Hematopoietic multipotent progenitor cell treated with erythropoietin and hydrocortisone succinate and interleukin-3 and kit ligand, for 6 days (in vitro differentiated cells): ENCODE measurements around the gene MIEF2.
"Not testable (repeated sequence)": the region's sequence is repeated elsewhere in the genome, so short reads cannot be mapped to it uniquely, and the experiment has no call there.

Experiments
- DNase-seq: peaks from one replicate; pipeline ENCODE4 v3.0.0-alpha.2; 2015

Gene MIEF2

GRCh38 chr17:18303206-18303605, 42.7 kb downstream of the MIEF2 start:
- not testable (repeated sequence) for DNase-seq

- no peak for DNase-seq
Observed at GRCh38 chr17:18309202-18309601, 48.7 kb downstream of the MIEF2 start.

- peak; percentile 46 for DNase-seq
Observed at GRCh38 chr17:18314059-18314730, 53.7 kb downstream of the MIEF2 start.

GRCh38 chr17:18314731-18315561, 54.5 kb downstream of the MIEF2 start, which contains the start of the genes SMCR8 and TOP3A:
Gene SMCR8 (plus strand): TSS chr17:18315293. CDS start chr17:18315790, 497 bp downstream.
Gene TOP3A (minus strand): TSS chr17:18314994. CDS start chr17:18314778, 216 bp downstream.
- DNase-seq, result peak; percentile 99

- peak; percentile 75 for DNase-seq
Observed at GRCh38 chr17:18315562-18315922, 55.1 kb downstream of the MIEF2 start.

- no peak for DNase-seq
Observed at GRCh38 chr17:18315961-18316360, 55.5 kb downstream of the MIEF2 start.
